HG02852 (cell line): ENCODE measurements around the gene SALL4.
"Not testable (repeated sequence)": the region's sequence is repeated elsewhere in the genome, so short reads cannot be mapped to it uniquely, and the experiment has no call there.

Experiments used
- ATAC-seq: cut with Tn5 transposase; IDR thresholded peaks from one replicate; pipeline ENCODE4 v1.9.1; 2021; ENCODE audit warnings: mild to moderate bottlenecking, moderate library complexity; ENCODE audit not compliant: unreplicated experiment

SALL4 gene

GRCh38 chr20:51802170-51802751 lies at the start of gene SALL4:
Gene SALL4 (minus strand): TSS chr20:51802521. CDS start chr20:51802408, 113 bp downstream.
- ATAC-seq, result no peak

- no peak for ATAC-seq
Observed at GRCh38 chr20:51848346-51848745, 46.0 kb upstream of the SALL4 start.

- no peak for ATAC-seq
Observed at GRCh38 chr20:51840865-51841264, 38.5 kb upstream of the SALL4 start.

- no peak for ATAC-seq
Observed at GRCh38 chr20:51837876-51838420, 35.6 kb upstream of the SALL4 start.

- ATAC-seq, result no peak
Observed at GRCh38 chr20:51837436-51837835, 35.1 kb upstream of the SALL4 start.

GRCh38 chr20:51833326-51833725 lies 31.0 kb upstream of the SALL4 start:
- no peak for ATAC-seq

- no peak for ATAC-seq
Observed at GRCh38 chr20:51832276-51832675, 30.0 kb upstream of the SALL4 start.

GRCh38 chr20:51831866-51832265 lies 29.5 kb upstream of the SALL4 start:
- no peak for ATAC-seq

- no peak for ATAC-seq
Observed at GRCh38 chr20:51830538-51830937, 28.2 kb upstream of the SALL4 start.

GRCh38 chr20:51828762-51829161 lies 26.4 kb upstream of the SALL4 start:
- no peak for ATAC-seq

GRCh38 chr20:51826372-51826771 lies 24.1 kb upstream of the SALL4 start:
- no peak for ATAC-seq

- no peak for ATAC-seq
Observed at GRCh38 chr20:51818479-51819008, 16.2 kb upstream of the SALL4 start.

GRCh38 chr20:51816856-51817255 lies 14.5 kb upstream of the SALL4 start:
- not testable (repeated sequence) for ATAC-seq

GRCh38 chr20:51815383-51816076 lies 13.2 kb upstream of the SALL4 start:
- ATAC-seq, result no peak

GRCh38 chr20:51812861-51813260 lies 10.5 kb upstream of the SALL4 start:
- no peak for ATAC-seq

GRCh38 chr20:51811514-51812128 lies 9.3 kb upstream of the SALL4 start:
- ATAC-seq, result no peak

- ATAC-seq, result no peak
Observed at GRCh38 chr20:51811042-51811355, 8.7 kb upstream of the SALL4 start.

GRCh38 chr20:51810155-51811041 lies 8.1 kb upstream of the SALL4 start:
- ATAC-seq, result no peak

- ATAC-seq, result no peak
Observed at GRCh38 chr20:51807720-51808250, 5.5 kb upstream of the SALL4 start.

- no peak for ATAC-seq
Observed at GRCh38 chr20:51804754-51805153, 2.4 kb upstream of the SALL4 start.
